GM18505 (cell line): ENCODE data around the gene KATNIP.

Source experiments
- ATAC-seq: cut with Tn5 transposase; IDR thresholded peaks from one replicate; pipeline ENCODE4 v1.9.1; 2021; ENCODE audit not compliant: unreplicated experiment
- POLR2A ChIP-seq: IDR thresholded peaks from 4 replicates; pipeline ENCODE4 v1.6.1; 2011; ENCODE audit warnings: borderline replicate concordance; ENCODE audit not compliant: insufficient read depth, insufficient read length; ENCODE audit errors: extremely low read depth

Gene KATNIP

DNA sequence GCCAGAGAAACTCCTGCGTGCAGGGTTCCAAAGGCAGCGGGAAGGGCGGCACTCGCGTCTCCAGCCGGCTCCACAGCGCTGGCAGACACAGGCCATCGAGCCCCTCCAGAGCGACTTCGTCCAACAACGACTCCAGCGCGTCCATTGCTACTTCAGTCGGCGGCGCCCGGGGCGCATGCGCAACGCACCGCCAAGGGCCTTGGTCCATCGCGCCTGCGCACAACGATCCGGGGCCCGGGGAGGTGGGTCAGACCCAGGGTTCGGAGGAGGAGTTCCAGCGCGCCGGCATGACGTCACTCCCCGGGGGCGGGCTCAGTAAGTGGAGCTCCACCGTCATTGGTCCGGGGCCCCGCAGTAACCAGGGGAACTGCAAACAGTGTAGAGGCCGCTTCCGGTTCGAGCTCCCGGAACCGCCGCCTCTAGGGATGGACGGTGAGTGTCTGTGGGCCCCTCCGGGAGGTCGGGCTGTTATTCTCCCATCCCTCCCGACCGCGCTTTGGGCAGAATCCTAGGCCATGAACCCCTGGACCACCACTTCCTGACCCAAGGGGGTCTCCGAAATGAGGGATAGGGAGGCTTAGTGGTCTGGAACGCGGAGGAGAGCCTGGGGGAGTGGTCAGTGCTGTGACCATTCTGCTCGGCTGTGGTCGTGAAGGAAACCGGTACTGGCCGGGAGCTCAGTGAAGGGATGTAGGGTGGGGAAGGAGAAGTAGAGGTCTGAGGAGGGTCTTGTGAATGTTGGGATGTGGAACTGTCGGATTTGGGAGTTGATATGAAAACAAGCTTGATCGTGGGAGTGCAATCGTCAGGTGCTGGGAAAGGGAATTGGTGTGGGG lies at the start of gene KATNIP, which contains the start of gene GTF3C1:
Gene KATNIP (plus strand): TSS at position 399 of the 836 bp plus-strand sequence. CDS start 27 bp downstream, at position 426.
Gene GTF3C1 (minus strand): TSS at position 168 of the 836 bp plus-strand sequence. CDS start 23 bp downstream, at position 145.
- ATAC-seq = peak; percentile 97
- TF ChIP-seq POLR2A = peak; percentile 71

DNA sequence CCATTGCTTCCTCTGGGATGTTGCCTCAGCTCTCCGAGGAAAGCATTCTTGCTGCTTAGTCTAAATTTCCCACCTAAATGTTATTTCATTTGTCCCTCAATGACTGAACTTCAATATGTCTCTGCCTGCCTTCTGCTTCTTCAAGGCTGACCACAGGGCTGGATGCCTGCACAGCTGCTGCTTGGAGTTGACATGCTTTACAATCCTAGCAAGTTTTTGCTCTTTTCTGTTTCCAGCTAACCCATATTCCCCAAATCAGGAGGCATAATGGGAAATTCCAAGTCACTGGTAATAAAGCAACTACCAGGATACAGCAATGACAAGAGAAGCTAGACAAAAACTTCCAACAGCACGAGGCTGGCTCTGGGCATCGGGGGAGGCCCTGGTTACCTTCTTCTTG lies 49.1 kb upstream of the KATNIP start:
- no peak for TF ChIP-seq POLR2A
- no peak for ATAC-seq

DNA sequence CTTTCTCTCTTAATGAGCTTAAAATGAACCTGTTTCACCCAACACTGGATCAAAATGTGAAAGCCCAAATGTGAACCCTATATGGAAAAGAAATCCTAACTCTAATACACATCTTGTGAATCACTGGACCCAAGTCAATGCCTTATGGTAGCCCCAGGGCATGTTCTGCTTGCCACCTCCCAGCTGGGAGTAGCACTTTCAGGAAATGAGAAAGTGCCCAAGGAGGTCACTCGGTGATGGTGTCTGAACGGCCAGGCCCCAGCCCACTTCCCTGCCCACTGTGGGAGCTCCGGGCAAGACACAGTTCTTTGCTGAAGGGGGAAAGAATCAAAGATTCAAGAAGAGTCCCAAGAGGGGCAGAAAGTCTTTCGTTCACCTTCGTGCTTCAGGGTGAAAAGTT lies 46.3 kb upstream of the KATNIP start:
- ATAC-seq = no peak
- no peak for TF ChIP-seq POLR2A

DNA sequence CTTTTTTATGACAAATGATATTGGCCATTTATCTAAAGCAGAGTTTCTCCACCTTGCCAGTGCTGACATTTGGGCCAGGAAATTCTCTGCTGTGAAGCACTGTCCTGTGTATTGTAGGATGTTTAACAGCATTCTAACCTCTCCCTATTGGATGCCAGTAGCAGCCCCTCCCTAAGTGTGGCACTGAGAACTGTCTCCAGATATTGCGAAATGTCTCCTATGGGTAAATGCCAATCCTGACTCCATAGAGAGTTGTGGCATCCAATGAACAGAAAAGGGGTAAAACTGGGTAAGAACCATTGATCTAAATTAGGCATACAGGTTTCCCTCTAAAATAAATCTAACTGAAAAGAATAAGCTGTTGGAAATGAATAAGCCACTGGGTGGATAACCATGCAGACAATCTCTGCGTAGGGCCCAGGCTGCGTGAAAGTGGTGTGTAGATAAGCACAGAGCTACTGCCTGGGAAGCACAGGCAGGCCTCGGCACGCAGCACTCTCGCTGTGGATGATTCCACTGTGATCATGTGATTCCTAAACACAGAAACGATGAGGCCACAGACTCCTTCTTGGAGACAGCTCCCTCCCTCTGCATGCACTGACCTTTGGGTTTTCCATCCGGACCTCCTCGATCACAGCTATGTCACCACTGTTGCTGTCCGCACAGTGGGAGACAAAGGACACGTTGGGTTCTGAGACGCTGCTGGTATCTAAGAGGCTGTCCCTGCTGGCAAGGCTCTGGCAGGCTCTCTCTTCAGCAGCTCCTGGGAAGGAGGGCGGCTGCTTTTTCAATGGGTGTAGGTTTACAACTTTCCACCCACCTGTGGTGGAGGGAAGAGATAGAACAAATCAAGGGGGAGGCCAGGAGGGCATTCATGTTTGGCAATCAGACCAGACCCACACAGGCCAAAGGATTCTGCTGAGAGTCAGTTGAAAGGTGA lies 44.4 kb upstream of the KATNIP start:
- ATAC-seq = no peak
- TF ChIP-seq POLR2A = no peak

DNA sequence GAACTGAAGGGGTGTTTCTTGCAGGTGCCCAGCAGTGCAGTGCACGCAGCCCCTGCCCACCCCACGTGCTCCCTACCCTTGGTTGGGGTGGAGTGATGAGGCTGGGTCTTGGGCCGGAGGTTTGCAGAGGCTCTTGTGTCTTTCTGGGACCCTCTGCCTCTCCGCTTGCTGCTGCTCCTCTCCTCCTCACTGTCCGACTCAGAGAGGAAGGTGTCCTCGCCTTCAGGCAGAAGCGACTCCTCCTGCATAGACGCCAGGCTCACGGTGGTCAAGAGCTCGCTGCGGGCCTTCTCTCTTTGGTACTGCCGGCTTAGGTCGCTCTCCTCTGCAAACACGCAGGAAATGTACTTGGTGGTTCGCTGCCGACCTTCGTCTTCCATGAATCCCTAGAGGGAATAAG lies 43.2 kb upstream of the KATNIP start:
- TF ChIP-seq POLR2A = no peak
- ATAC-seq = no peak

DNA sequence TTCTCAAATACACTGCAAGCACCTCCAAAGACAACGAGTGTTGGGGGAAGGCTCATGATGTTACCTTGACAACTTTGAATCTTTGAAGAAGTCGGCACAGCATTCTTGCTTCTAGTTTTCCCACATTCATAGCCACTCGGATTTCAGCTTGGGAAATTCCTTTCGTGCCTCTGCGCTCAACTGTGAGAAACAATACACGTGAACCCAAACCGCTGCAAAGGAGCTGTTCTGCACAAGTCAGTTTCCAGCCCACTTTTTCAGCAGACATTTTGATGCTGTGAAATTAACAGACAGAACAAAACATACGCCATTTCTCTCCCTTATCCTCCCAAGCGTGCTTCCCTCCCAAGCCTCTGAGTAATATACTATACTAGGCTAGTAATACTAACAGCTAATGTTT lies 41.5 kb upstream of the KATNIP start:
- ATAC-seq = no peak
- TF ChIP-seq POLR2A = no peak

DNA sequence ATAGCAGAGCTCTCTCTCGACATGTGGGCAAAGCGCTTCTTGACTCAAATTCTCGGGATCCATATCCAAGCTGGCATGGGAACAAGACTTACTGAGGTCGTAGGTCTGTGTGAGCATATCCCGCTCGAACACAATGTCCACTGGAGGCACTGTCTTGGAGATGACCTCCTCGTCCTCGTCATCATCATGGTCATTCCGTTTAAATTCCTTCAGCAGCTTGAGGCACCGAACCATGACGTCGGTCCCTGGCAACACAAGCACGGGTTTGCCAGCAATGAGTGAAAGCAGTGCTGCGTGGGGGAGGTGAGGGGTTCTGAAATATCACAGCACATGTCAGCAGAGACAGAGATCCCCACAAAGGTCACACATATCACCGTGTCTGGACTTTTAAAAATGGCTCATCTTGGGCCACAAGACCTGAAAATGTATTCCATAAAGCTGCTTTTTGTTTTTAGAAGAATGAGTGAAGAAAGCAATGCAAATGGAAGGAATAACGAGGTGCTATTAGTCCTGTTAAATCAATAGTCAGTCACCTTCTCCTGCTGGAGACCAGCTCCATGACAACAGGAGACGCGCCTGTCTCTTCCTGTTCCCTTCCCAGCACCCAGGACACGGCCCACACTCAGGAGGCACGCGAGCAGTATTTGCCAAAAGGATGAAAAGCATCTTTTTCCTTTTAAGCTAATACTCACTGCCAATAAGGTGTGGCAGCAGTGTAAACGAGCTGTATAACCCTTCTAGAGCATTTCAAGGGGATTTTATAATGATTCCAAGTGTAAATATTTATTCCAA lies 38.1 kb upstream of the KATNIP start:
- no peak for TF ChIP-seq POLR2A
- no peak for ATAC-seq

DNA sequence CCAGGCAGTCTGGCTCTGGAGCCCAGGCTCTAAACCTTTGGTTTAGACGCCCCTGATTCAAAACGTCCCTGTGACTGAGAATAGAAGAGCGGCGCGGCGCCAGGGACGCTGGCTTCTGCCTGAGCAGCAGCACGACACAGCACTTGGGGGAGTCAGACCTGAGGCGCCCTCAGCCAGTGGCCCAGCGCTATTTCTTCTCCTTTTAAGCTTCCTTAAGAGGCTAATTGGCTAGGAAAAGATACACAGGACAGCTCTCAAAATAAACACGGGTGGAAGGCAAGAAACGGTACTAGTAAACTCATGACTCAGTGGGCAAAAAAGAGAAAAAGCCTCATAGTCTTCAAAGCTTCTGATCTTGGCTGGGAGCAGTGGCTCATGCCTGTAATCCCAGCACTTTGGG lies 35.1 kb upstream of the KATNIP start:
- no peak for ATAC-seq
- TF ChIP-seq POLR2A = no peak

DNA sequence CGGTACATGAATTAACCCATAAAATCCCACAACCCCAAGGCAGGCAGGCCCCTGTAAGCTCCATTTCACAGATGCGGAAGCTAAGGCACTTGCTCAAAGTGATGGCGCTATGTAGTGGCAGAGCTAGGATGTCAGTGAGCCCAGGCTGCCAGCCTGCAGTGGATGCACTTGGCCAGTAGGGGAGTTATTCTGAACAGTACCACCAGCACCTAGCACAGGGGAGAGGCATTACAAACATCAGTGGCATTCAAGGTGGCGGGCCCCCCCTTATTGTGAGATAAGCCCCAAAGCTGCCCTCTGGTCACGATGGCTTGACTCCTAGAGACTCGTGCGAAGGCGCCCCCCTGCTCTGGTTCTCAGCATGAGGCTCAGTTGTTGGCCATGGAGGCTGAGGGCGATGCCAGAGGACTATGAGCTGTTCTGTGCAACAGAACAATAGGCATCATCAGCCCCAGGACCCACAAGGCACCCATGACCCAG lies 34.0 kb upstream of the KATNIP start:
- no peak for TF ChIP-seq POLR2A
- ATAC-seq = no peak

DNA sequence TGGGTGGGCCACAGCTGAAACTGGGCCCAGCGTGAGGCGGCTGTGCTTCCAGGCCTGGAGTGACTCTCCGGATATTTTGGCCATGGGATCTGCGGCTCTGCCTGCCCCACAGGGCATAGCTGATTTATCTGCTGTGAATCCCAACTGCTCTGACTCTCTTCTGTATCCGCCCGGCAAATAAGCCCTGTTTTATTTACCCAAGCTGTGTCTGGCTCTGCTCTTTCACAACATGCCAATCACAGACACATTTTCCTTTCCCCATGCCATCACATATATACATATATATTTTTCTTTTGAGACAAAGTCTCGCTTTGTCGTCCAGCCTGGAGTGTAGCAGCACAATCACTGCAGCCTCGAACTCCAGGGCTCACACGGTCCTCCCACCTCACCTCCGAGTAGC lies 33.6 kb upstream of the KATNIP start:
- no peak for TF ChIP-seq POLR2A
- no peak for ATAC-seq

DNA sequence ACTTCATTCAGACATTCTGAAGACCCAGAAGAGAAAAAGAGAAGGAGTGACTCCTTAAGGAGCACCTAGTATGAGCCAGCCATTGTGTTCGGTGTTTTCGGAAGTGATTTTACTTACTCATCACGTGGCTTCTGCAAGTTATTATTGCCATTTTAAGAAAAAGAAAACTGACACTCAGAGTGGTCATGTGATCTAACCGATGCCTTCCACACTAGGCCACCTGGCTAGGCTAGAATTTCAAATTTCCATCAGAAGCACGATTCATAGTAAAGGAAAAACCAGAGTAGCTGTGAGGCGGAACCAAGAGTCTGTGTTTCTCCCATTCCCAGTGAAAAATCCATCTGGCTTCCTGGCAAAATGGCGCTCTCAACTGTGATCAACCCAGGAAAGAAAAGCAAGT lies 32.3 kb upstream of the KATNIP start:
- no peak for ATAC-seq
- no peak for TF ChIP-seq POLR2A

DNA sequence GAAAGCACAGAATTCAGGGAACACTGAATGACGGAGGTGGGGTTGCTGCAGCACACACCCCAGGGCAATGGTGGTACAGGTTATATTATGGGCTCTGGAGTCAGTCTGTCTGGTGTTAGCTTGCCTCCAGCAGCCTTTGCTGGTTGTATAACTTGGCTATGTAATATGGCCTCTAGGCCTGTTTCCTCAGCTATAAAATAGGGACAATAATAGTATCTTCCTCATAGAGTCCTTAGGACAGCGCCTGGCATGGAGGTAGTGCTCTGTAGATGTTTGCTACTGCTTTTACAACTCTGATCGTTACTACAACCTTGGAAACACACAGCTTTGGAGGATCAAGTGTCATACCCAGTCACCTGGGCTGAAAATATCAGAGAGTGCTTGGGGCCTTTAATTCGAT lies 31.7 kb upstream of the KATNIP start:
- no peak for TF ChIP-seq POLR2A
- ATAC-seq = no peak
